HCT116 (cell line): ENCODE measurements around the gene TNFRSF9. TPM values are rescaled to one million over a fixed set of nuclear protein-coding genes. Genes with fewer than 3 reads are reported as not detected.

Experiments
- ATAC-seq: fragments of 200-7000 bp; cut with Tn5 transposase; 2 replicates; pipeline ENCODE4 v1.9.1; 2020; ENCODE audit warnings: mild to moderate bottlenecking, moderate library complexity
- BruUV-seq: library from RNA; stranded (reverse); fragments of 400-500 nt; replicated peaks from 2 replicates; lab custom pipeline; 2021; lab: Mats Ljungman, UMichigan
- CTCF ChIA-PET: fragments of 300-600 bp; sonication (Branson Sonifier 250); formaldehyde crosslinking; loops from one replicate; lab custom pipeline; 2021; ENCODE audit warnings: antibody characterized with exemption; lab: Charles Lee
- POLR2A ChIA-PET: fragments of 300-600, 350-600 bp; sonication (Branson Sonifier 250); formaldehyde crosslinking; loops from one replicate; lab custom pipeline; 2021; ENCODE audit warnings: antibody characterized with exemption; lab: Charles Lee
- RAD21 ChIA-PET, 2 experiments: fragments of 300-600 bp; sonication (Branson Sonifier 250); formaldehyde crosslinking; loops; one replicate each; lab custom pipeline; 2023; ENCODE audit warnings: low total read pairs in 2 of 2; ENCODE audit not compliant: uncharacterized antibody in 2 of 2, unreplicated experiment in 2 of 2, low non-redundant PET in 1 of 2; lab: Charles Lee
- DNase-seq: peaks from one replicate; pipeline ENCODE4 v3.0.0-alpha.2; 2010; ENCODE audit warnings: low read depth, low spot score
- H2AFZ ChIP-seq: fragments of 200-600 bp; shearing (Covaris generic), sonication (generic); 2 replicates; pipeline ENCODE4 v1.6.1; 2017; ENCODE audit warnings: low read depth, mixed run types, mixed read lengths, antibody characterized with exemption, low read length; ENCODE audit not compliant: poor library complexity, severe bottlenecking
- H3K27ac ChIP-seq: 2 replicates; pipeline ENCODE4 v1.5.1; 2012; ENCODE audit warnings: low read depth, low read length
- H3K27me3 ChIP-seq: fragments of 200-600 bp; sonication (generic); 2 replicates; pipeline ENCODE4 v1.6.1; 2016; ENCODE audit warnings: mixed run types, low read length, mixed read lengths; ENCODE audit not compliant: insufficient read depth
- H3K36me3 ChIP-seq, 2 experiments: fragments of 200-500 bp in 1 of 2; fragments of 200-600 bp in 1 of 2; sonication (Bioruptor generic) in 1 of 2; sonication (generic) in 1 of 2; 2 replicates each; pipeline versions ENCODE4 v1.5.1 to v1.6.1; 2014 to 2016; ENCODE audit warnings: low read length in 2 of 2, inconsistent platforms in 1 of 2, mixed read lengths in 1 of 2, mixed run types in 1 of 2; ENCODE audit not compliant: insufficient read depth in 2 of 2, control insufficient read depth in 1 of 2
- H3K4me1 ChIP-seq, 2 experiments: fragments of 200-600 bp in 1 of 2; sonication (generic) in 1 of 2; 2 replicates each; pipeline versions ENCODE4 v1.5.1 to v1.6.1; 2012 to 2017; ENCODE audit warnings: low read length in 2 of 2, inconsistent platforms in 1 of 2, mild to moderate bottlenecking in 1 of 2, mixed read lengths in 1 of 2, mixed run types in 1 of 2, moderate library complexity in 1 of 2; ENCODE audit not compliant: insufficient read depth in 2 of 2, control insufficient read depth in 1 of 2
- H3K4me2 ChIP-seq: fragments of 200-600 bp; sonication (generic); 2 replicates; pipeline ENCODE4 v1.6.1; 2017; ENCODE audit warnings: mixed run types, low read length, mixed read lengths
- H3K4me3 ChIP-seq, 2 experiments: fragments of 200-600 bp in 1 of 2; sonication (generic) in 1 of 2; replicated peaks in 1 of 2; 2 replicates each; pipeline ENCODE4 v1.5.1; 2011 to 2016; ENCODE audit warnings: low read length in 2 of 2, control low read depth in 1 of 2, low read depth in 1 of 2, mild to moderate bottlenecking in 1 of 2, mixed read lengths in 1 of 2, mixed run types in 1 of 2
- H3K79me2 ChIP-seq: fragments of 200-600 bp; sonication (generic); 2 replicates; pipeline ENCODE4 v1.6.1; 2017; ENCODE audit warnings: mild to moderate bottlenecking, mixed run types, low read length, moderate library complexity, mixed read lengths; ENCODE audit not compliant: insufficient read depth
- H3K9ac ChIP-seq: fragments of 200-600 bp; sonication (generic); 2 replicates; pipeline ENCODE4 v1.6.1; 2016; ENCODE audit warnings: low read length, mixed read lengths
- H3K9me2 ChIP-seq: fragments of 200-600 bp; sonication (generic), shearing (Covaris generic); 2 replicates; pipeline ENCODE4 v1.6.1; 2017; ENCODE audit warnings: mixed run types, mild to moderate bottlenecking, moderate library complexity; ENCODE audit not compliant: insufficient read depth
- H3K9me3 ChIP-seq, 2 experiments: fragments of 200-500 bp in 1 of 2; fragments of 200-600 bp in 1 of 2; sonication (Bioruptor generic) in 1 of 2; sonication (generic) in 1 of 2; 2 replicates each; pipeline ENCODE4 v1.6.1; 2014 to 2017; ENCODE audit warnings: low read length in 2 of 2, mixed read lengths in 2 of 2, inconsistent platforms in 1 of 2, low read depth in 1 of 2, mild to moderate bottlenecking in 1 of 2, mixed run types in 1 of 2, moderate library complexity in 1 of 2; ENCODE audit not compliant: control insufficient read depth in 1 of 2, insufficient read depth in 1 of 2
- H4K20me1 ChIP-seq: fragments of 200-600 bp; sonication (generic), shearing (Covaris generic); 2 replicates; pipeline ENCODE4 v1.6.1; 2017; ENCODE audit warnings: mixed run types, mild to moderate bottlenecking, moderate library complexity; ENCODE audit not compliant: insufficient read depth
- CEBPB ChIP-seq: IDR thresholded peaks from 2 replicates; pipeline ENCODE4 v1.6.1; 2012; ENCODE audit warnings: low read depth
- EZH2 ChIP-seq: fragments of 200-600 bp; sonication (generic); IDR thresholded peaks from 2 replicates; pipeline ENCODE4 v1.6.1; 2017; ENCODE audit warnings: antibody characterized with exemption, mixed run types
- MAX ChIP-seq: IDR thresholded peaks from 2 replicates; pipeline ENCODE4 v1.6.1; 2012
- POLR2A ChIP-seq: IDR thresholded peaks from 2 replicates; pipeline ENCODE4 v1.7.0; 2011; ENCODE audit warnings: borderline replicate concordance; ENCODE audit not compliant: insufficient read depth, insufficient read length; ENCODE audit errors: extremely low read depth
- RAD21 ChIP-seq: IDR thresholded peaks from 2 replicates; pipeline ENCODE4 v1.6.1; 2012; ENCODE audit warnings: low read depth, mild to moderate bottlenecking
- SIN3A ChIP-seq: IDR thresholded peaks from 2 replicates; pipeline ENCODE4 v1.6.1; 2012; ENCODE audit warnings: low read depth
- TCF7L2 ChIP-seq: IDR thresholded peaks from 2 replicates; pipeline ENCODE4 v1.7.0; 2011; ENCODE audit warnings: borderline replicate concordance, inconsistent platforms; ENCODE audit not compliant: insufficient read depth, insufficient read length; ENCODE audit errors: extremely low read depth
- ZFX ChIP-seq: fragments of 450-650 bp; IDR thresholded peaks from 2 replicates; pipeline ENCODE4 v1.6.1; 2017
- ZNF274 ChIP-seq: fragments of 200-500 bp; sonication (Bioruptor generic); IDR thresholded peaks from 2 replicates; pipeline ENCODE4 v1.6.1; 2014; ENCODE audit warnings: mild to moderate bottlenecking, low read depth, low read length, inconsistent platforms
- intact Hi-C: fragments of 100-400 bp; cut with micrococcal nuclease; formaldehyde crosslinking; loops from 2 replicates; pipeline ENCODE4 v1.10.0; 2022
- total RNA-seq: library from RNA; stranded (reverse); gene quantifications from one replicate; pipeline ENCODE4 v1.2.1, GENCODE V29; 2021; ENCODE audit not compliant: unreplicated experiment
- TF ChIP-seq, protein P1 (sequence below): IDR thresholded peaks from 2 replicates; pipeline ENCODE4 v1.6.1; 2012; ENCODE audit warnings: low read depth
- TF ChIP-seq, protein P2 (sequence below), 3 experiments: fragments of 200-600 bp in 1 of 3; sonication (generic) in 1 of 3; IDR thresholded peaks in 2 of 3; conservative IDR thresholded peaks in 1 of 3; 2 replicates each; pipeline ENCODE4 v1.5.1; 2012 to 2017; ENCODE audit warnings: low read depth in 2 of 3, low read length in 2 of 3, antibody characterized with exemption in 1 of 3, borderline replicate concordance in 1 of 3, control low read depth in 1 of 3, mild to moderate bottlenecking in 1 of 3, mixed read lengths in 1 of 3, mixed run types in 1 of 3, moderate library complexity in 1 of 3; ENCODE audit not compliant: insufficient read depth in 1 of 3

Gene TNFRSF9
- total RNA-seq, 1 experiment from 2014 or later, result 0.20 TPM

DNA sequence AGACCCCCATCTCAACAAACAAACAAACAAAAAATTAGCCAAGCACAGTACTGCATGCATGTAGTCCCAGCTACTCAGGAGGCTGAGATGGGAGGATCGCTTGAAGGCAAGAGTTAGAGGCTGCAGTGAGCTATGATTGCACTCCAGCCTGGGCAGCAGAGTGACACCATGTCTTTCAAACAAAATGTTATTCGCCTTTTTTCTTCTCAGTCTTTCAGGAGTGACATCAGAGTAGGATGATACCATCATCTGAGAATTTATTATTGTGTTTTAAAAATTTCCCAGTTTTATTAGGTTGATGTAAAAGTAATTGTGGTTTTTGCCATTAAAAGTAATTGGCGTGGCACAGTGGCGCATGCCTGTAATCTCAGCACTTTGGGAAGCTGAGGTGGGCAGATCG lies 31.6 kb upstream of the TNFRSF9 start:
- RAD21 ChIA-PET, result no interaction called here
- H3K79me2 ChIP-seq, result peaks cover 66% of the 10 kb centered on the region
- peaks cover 42 to 57% of the 10 kb centered on the region in 2 experiments for H3K36me3 ChIP-seq
- ATAC-seq (no peak), DNase-seq (no peak)
- H3K27me3 ChIP-seq, result no peaks in the 10 kb centered on the region
- no TSS peak for BruUV-seq
- POLR2A ChIA-PET, result no interaction called here
- intact Hi-C loops, result loop anchor here (10.0 kb wide), 1 partner anchor 743 kb away; no protein-coding TSS in a partner anchor
- peaks cover under 1% of the 10 kb centered on the region; the same call in 1 of the 2 replicates for H4K20me1 ChIP-seq
- H3K4me2 ChIP-seq, result no peak overlapping the region
- no peak overlapping the region for H3K27ac ChIP-seq
- no peaks in the 10 kb centered on the region for H3K9me2 ChIP-seq
- no peak overlapping the region for H2AFZ ChIP-seq
- CTCF ChIA-PET, result interaction anchor here (1.1 kb wide), 1 partner anchor 376 kb away, joined by 3 read pairs; no protein-coding TSS in a partner anchor
- H3K9ac ChIP-seq, result no peak overlapping the region
- TF ChIP-seq RAD21 (no peak), ZFX (no peak), CEBPB (no peak), SIN3A (no peak), ZNF274 (no peak), EZH2 (no peak), MAX (no peak), TCF7L2 (no peak), POLR2A (no peak)
- TF ChIP-seq, protein P1, sequence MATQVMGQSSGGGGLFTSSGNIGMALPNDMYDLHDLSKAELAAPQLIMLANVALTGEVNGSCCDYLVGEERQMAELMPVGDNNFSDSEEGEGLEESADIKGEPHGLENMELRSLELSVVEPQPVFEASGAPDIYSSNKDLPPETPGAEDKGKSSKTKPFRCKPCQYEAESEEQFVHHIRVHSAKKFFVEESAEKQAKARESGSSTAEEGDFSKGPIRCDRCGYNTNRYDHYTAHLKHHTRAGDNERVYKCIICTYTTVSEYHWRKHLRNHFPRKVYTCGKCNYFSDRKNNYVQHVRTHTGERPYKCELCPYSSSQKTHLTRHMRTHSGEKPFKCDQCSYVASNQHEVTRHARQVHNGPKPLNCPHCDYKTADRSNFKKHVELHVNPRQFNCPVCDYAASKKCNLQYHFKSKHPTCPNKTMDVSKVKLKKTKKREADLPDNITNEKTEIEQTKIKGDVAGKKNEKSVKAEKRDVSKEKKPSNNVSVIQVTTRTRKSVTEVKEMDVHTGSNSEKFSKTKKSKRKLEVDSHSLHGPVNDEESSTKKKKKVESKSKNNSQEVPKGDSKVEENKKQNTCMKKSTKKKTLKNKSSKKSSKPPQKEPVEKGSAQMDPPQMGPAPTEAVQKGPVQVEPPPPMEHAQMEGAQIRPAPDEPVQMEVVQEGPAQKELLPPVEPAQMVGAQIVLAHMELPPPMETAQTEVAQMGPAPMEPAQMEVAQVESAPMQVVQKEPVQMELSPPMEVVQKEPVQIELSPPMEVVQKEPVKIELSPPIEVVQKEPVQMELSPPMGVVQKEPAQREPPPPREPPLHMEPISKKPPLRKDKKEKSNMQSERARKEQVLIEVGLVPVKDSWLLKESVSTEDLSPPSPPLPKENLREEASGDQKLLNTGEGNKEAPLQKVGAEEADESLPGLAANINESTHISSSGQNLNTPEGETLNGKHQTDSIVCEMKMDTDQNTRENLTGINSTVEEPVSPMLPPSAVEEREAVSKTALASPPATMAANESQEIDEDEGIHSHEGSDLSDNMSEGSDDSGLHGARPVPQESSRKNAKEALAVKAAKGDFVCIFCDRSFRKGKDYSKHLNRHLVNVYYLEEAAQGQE, result no peak
- TF ChIP-seq, protein P2, sequence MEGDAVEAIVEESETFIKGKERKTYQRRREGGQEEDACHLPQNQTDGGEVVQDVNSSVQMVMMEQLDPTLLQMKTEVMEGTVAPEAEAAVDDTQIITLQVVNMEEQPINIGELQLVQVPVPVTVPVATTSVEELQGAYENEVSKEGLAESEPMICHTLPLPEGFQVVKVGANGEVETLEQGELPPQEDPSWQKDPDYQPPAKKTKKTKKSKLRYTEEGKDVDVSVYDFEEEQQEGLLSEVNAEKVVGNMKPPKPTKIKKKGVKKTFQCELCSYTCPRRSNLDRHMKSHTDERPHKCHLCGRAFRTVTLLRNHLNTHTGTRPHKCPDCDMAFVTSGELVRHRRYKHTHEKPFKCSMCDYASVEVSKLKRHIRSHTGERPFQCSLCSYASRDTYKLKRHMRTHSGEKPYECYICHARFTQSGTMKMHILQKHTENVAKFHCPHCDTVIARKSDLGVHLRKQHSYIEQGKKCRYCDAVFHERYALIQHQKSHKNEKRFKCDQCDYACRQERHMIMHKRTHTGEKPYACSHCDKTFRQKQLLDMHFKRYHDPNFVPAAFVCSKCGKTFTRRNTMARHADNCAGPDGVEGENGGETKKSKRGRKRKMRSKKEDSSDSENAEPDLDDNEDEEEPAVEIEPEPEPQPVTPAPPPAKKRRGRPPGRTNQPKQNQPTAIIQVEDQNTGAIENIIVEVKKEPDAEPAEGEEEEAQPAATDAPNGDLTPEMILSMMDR (IDR thresholded peaks at IDR 0.05 in 2 of 3, conservative IDR thresholded peaks at IDR 0.05 in 1 of 3; ENCODE audit: borderline replicate concordance in 1 of 3, insufficient read depth in 1 of 3, low read depth in 2 of 3, low read length in 2 of 3), result no peak
- no peaks in the 10 kb centered on the region for H3K9me3 ChIP-seq
- H3K4me1 ChIP-seq, result peaks cover 0 to 3% of the 10 kb centered on the region in 2 experiments; a peak in 1 of 4 replicates
- H3K4me3 ChIP-seq, result no peak overlapping the region
